Measurements from ENCODE around the gene PSMC3IP.

PSMC3IP gene

GRCh38 chr17:42565523-42566214 lies 11.9 kb downstream of the PSMC3IP start:
- in situ Hi-C loops (cut with MboI; ENCODE audit: low sequenced_read_pairs, unreplicated experiment): no loop called here
- no peak for DNase-seq (ENCODE audit: low spot score)
- TF ChIP-seq, protein P1, sequence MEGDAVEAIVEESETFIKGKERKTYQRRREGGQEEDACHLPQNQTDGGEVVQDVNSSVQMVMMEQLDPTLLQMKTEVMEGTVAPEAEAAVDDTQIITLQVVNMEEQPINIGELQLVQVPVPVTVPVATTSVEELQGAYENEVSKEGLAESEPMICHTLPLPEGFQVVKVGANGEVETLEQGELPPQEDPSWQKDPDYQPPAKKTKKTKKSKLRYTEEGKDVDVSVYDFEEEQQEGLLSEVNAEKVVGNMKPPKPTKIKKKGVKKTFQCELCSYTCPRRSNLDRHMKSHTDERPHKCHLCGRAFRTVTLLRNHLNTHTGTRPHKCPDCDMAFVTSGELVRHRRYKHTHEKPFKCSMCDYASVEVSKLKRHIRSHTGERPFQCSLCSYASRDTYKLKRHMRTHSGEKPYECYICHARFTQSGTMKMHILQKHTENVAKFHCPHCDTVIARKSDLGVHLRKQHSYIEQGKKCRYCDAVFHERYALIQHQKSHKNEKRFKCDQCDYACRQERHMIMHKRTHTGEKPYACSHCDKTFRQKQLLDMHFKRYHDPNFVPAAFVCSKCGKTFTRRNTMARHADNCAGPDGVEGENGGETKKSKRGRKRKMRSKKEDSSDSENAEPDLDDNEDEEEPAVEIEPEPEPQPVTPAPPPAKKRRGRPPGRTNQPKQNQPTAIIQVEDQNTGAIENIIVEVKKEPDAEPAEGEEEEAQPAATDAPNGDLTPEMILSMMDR (IDR thresholded peaks at IDR 0.05; ENCODE audit: borderline replicate concordance, control extremely low read depth, extremely low read depth, insufficient read depth, missing control alignments): no peak

DNA sequence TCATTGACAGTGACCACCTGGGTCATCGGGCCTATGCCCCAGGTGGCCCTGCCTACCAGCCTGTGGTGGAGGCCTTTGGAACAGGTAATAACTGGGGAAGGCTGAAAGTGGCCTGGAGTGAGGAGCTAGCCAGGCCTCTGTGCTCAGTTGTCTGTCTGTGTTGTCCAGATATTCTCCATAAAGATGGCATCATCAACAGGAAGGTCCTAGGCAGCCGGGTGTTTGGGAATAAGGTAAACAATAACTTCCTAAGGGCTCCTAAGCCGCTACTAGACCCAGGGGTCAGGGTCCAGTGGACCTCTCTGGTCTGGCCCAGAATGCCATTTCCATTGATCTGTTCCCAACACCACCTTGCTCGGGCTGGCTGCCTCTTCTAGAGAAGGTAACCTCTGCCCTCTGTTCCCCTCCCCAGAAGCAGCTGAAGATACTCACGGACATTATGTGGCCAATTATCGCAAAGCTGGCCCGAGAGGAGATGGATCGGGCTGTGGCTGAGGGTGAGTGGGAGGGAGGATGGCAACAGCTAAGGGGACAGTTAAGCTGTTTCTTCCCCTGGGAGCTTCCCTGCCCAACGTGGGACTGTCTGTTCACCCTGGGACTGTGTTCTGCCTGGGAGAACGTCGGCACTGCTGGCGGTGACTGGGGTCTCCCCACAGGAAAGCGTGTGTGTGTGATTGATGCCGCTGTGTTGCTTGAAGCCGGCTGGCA lies 12.6 kb downstream of the PSMC3IP start:
- in situ Hi-C loops (cut with MboI; ENCODE audit: low sequenced_read_pairs, unreplicated experiment): no loop called here
- DNase-seq (ENCODE audit: low spot score): no peak
- TF ChIP-seq, protein P1 (IDR thresholded peaks at IDR 0.05; ENCODE audit: borderline replicate concordance, control extremely low read depth, extremely low read depth, insufficient read depth, missing control alignments): no peak

- in situ Hi-C loops (cut with MboI; ENCODE audit: low sequenced_read_pairs, unreplicated experiment): no loop called here
- TF ChIP-seq, protein P1 (IDR thresholded peaks at IDR 0.05; ENCODE audit: borderline replicate concordance, control extremely low read depth, extremely low read depth, insufficient read depth, missing control alignments): no peak
- no peak for DNase-seq (ENCODE audit: low spot score)
Observed at GRCh38 chr17:42563950-42564349, 13.6 kb downstream of the PSMC3IP start.

- DNase-seq (ENCODE audit: low spot score): no peak
- in situ Hi-C loops (cut with MboI; ENCODE audit: low sequenced_read_pairs, unreplicated experiment): no loop called here
- TF ChIP-seq, protein P1 (IDR thresholded peaks at IDR 0.05; ENCODE audit: borderline replicate concordance, control extremely low read depth, extremely low read depth, insufficient read depth, missing control alignments): no peak
Observed at GRCh38 chr17:42563543-42563942, 14.0 kb downstream of the PSMC3IP start.

DNA sequence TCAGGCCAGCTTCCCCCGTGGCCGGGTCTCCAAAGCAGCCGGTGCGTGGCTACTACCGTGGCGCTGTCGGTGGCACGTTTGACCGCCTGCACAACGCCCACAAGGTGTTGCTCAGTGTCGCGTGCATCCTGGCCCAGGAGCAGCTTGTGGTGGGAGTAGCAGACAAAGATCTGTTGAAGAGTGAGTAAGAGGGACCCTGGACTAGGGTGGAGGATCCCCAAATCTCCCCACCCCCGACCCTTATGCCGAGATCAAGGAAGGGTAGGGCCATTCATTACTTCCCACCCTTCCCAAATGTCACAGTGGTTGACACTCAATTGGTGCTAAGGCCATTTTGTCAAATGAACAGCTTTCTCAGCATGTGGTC lies 14.4 kb downstream of the PSMC3IP start:
- TF ChIP-seq, protein P1 (IDR thresholded peaks at IDR 0.05; ENCODE audit: borderline replicate concordance, control extremely low read depth, extremely low read depth, insufficient read depth, missing control alignments): no peak
- no peak for DNase-seq (ENCODE audit: low spot score)
- in situ Hi-C loops (cut with MboI; ENCODE audit: low sequenced_read_pairs, unreplicated experiment): no loop called here

- DNase-seq (ENCODE audit: low spot score): no peak
- in situ Hi-C loops (cut with MboI; ENCODE audit: low sequenced_read_pairs, unreplicated experiment): no loop called here
- TF ChIP-seq, protein P1 (IDR thresholded peaks at IDR 0.05; ENCODE audit: borderline replicate concordance, control extremely low read depth, extremely low read depth, insufficient read depth, missing control alignments): no peak
Observed at GRCh38 chr17:42562388-42563142, 15.0 kb downstream of the PSMC3IP start.
